Astrocyte (in vitro differentiated cells and primary cell): ENCODE measurements around the gene DUSP12. TPM values are rescaled to one million over a fixed set of nuclear protein-coding genes. Genes with fewer than 3 reads are reported as not detected.

ENCODE experiments used
- DNase-seq: peaks from one replicate; pipeline ENCODE4 v3.0.0-alpha.2; 2010; ENCODE audit warnings: low read depth
- FAIRE-seq: peaks from 2 replicates; lab custom pipeline; 2011; peaks lifted over from hg19 to GRCh38; lab: Jason Lieb, UNC
- H2AFZ ChIP-seq: 2 replicates; pipeline ENCODE4 v1.6.0; 2012; ENCODE audit warnings: low read depth, low read length, inconsistent platforms
- H3K27ac ChIP-seq: 2 replicates; pipeline ENCODE4 v1.5.1; 2011; ENCODE audit warnings: low read depth, low read length, inconsistent platforms
- H3K27me3 ChIP-seq: 2 replicates; pipeline ENCODE4 v1.6.0; 2011; ENCODE audit warnings: low read length, inconsistent platforms; ENCODE audit not compliant: insufficient read depth
- H3K36me3 ChIP-seq: 2 replicates; pipeline ENCODE4 v1.5.1; 2011; ENCODE audit warnings: low read length, inconsistent platforms; ENCODE audit not compliant: insufficient read depth
- H3K4me1 ChIP-seq: 2 replicates; pipeline ENCODE4 v1.5.1; 2011; ENCODE audit warnings: low read length, inconsistent platforms; ENCODE audit not compliant: insufficient read depth
- H3K4me2 ChIP-seq: 2 replicates; pipeline ENCODE4 v1.6.0; 2012; ENCODE audit warnings: low read length, inconsistent platforms
- H3K4me3 ChIP-seq: 2 replicates; pipeline ENCODE4 v1.5.1; 2011; ENCODE audit warnings: low read depth, mild to moderate bottlenecking, low read length, inconsistent platforms; ENCODE audit not compliant: insufficient read depth
- H3K79me2 ChIP-seq: 2 replicates; pipeline ENCODE4 v1.6.0; 2012; ENCODE audit warnings: mild to moderate bottlenecking, low read length, inconsistent platforms; ENCODE audit not compliant: insufficient read depth
- H3K9ac ChIP-seq: 2 replicates; pipeline ENCODE4 v1.6.0; 2012; ENCODE audit warnings: mild to moderate bottlenecking, low read length, inconsistent platforms
- H3K9me3 ChIP-seq: 2 replicates; pipeline ENCODE4 v1.5.1; 2012; ENCODE audit warnings: low read depth, mild to moderate bottlenecking, low read length, inconsistent platforms; ENCODE audit not compliant: insufficient read depth
- H4K20me1 ChIP-seq: 2 replicates; pipeline ENCODE4 v1.6.0; 2012; ENCODE audit warnings: low read length, inconsistent platforms; ENCODE audit not compliant: insufficient read depth
- H3K27ac Mint-ChIP-seq: one replicate; pipeline ENCODE4 v1.8.0; 2021; ENCODE audit warnings: mild to moderate bottlenecking, mixed read lengths; ENCODE audit not compliant: unreplicated experiment
- H3K27me3 Mint-ChIP-seq: one replicate; pipeline ENCODE4 v1.8.0; 2021; ENCODE audit warnings: low read depth, mixed read lengths; ENCODE audit not compliant: unreplicated experiment
- H3K36me3 Mint-ChIP-seq: one replicate; pipeline ENCODE4 v1.8.0; 2021; ENCODE audit warnings: low read depth, mixed read lengths; ENCODE audit not compliant: unreplicated experiment
- H3K4me1 Mint-ChIP-seq: one replicate; pipeline ENCODE4 v1.8.0; 2021; ENCODE audit warnings: low read depth, mixed read lengths; ENCODE audit not compliant: unreplicated experiment
- H3K4me3 Mint-ChIP-seq: one replicate; pipeline ENCODE4 v1.8.0; 2021; ENCODE audit warnings: mild to moderate bottlenecking, moderate library complexity, mixed read lengths; ENCODE audit not compliant: unreplicated experiment
- H3K9me3 Mint-ChIP-seq: one replicate; pipeline ENCODE4 v1.8.0; 2021; ENCODE audit warnings: mild to moderate bottlenecking, mixed read lengths; ENCODE audit not compliant: unreplicated experiment
- EZH2 ChIP-seq: IDR thresholded peaks from 2 replicates; pipeline ENCODE4 v1.6.1; 2012; ENCODE audit warnings: mild to moderate bottlenecking, low read length, inconsistent platforms; ENCODE audit not compliant: insufficient read depth
- total RNA-seq: library from RNA; stranded (reverse); gene quantifications from 2 replicates; pipeline ENCODE4 v1.2.1, GENCODE V29; 2021
- TF ChIP-seq, protein P1 (sequence below): IDR thresholded peaks from 2 replicates; pipeline ENCODE4 v1.5.1; 2011; ENCODE audit warnings: low read depth, mild to moderate bottlenecking, inconsistent platforms, low read length, moderate library complexity; ENCODE audit not compliant: insufficient read depth

Gene DUSP12
- total RNA-seq, 1 donor from 2014 or later = 34.7 TPM

DNA sequence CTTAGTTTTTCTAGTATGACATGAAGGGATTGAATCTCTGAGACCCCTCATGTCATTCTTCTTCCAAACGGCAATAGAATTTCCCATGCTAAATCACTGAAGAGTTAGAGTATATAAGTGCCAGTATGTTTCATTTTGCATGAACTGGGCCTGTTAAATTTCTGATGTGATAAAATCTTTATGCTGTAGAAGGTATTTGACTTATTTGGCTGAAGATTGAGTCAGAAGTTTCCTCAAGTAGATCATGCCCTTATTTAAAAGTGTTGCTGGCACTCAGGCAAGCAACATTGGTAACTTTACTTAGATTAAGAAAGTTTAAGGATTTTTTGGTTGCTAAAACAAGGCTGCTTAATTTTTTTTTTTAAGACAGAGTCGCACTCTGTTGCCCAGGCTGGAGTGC lies 29.8 kb downstream of the DUSP12 start:
- no peak overlapping the region for H2AFZ ChIP-seq
- H3K9ac ChIP-seq = no peak overlapping the region
- Mint-ChIP-seq H3K36me3 (peaks cover 3% of the 10 kb centered on the region), H3K27me3 (no peaks in the 10 kb centered on the region), H3K9me3 (no peaks in the 10 kb centered on the region), H3K27ac (no peak overlapping the region), H3K4me3 (no peak overlapping the region), H3K4me1 (no peaks in the 10 kb centered on the region)
- no peaks in the 10 kb centered on the region for H3K4me1 ChIP-seq
- H3K27ac ChIP-seq = no peak overlapping the region
- no peak overlapping the region for H3K4me2 ChIP-seq
- peaks cover 29% of the 10 kb centered on the region for H4K20me1 ChIP-seq
- TF ChIP-seq EZH2 = no peak
- TF ChIP-seq, protein P1, sequence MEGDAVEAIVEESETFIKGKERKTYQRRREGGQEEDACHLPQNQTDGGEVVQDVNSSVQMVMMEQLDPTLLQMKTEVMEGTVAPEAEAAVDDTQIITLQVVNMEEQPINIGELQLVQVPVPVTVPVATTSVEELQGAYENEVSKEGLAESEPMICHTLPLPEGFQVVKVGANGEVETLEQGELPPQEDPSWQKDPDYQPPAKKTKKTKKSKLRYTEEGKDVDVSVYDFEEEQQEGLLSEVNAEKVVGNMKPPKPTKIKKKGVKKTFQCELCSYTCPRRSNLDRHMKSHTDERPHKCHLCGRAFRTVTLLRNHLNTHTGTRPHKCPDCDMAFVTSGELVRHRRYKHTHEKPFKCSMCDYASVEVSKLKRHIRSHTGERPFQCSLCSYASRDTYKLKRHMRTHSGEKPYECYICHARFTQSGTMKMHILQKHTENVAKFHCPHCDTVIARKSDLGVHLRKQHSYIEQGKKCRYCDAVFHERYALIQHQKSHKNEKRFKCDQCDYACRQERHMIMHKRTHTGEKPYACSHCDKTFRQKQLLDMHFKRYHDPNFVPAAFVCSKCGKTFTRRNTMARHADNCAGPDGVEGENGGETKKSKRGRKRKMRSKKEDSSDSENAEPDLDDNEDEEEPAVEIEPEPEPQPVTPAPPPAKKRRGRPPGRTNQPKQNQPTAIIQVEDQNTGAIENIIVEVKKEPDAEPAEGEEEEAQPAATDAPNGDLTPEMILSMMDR = no peak
- no peaks in the 10 kb centered on the region for H3K9me3 ChIP-seq
- H3K79me2 ChIP-seq = peaks cover 30% of the 10 kb centered on the region
- H3K4me3 ChIP-seq = no peak overlapping the region
- no peak for DNase-seq
- no peaks in the 10 kb centered on the region for H3K27me3 ChIP-seq
- FAIRE-seq = no peak
- no peaks in the 10 kb centered on the region for H3K36me3 ChIP-seq

DNA sequence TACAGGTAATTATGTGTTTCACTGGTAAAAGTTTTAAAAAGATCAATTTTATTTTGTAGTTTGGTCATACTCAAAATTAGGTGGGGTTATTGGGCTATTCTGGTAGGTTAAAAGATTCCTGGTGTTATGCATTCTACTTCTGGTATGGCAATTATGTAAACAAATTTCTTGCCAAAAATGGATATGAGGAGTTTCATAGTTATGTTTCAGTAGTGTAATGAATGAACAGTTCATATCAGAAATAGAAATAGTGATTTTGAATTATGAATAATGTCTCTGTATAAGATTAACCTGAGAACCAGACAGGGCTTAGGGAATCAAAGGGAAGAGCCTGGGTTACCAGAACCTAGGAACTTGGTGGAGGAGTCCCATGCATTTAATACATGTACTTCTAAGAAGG lies 32.4 kb downstream of the DUSP12 start:
- H4K20me1 ChIP-seq = peaks cover 10% of the 10 kb centered on the region
- H3K9me3 ChIP-seq = no peaks in the 10 kb centered on the region
- no peak overlapping the region for H3K4me3 ChIP-seq
- no peak overlapping the region for H3K4me2 ChIP-seq
- TF ChIP-seq EZH2 = no peak
- TF ChIP-seq, protein P1 = no peak
- H3K9me3 Mint-ChIP-seq = no peaks in the 10 kb centered on the region
- H3K27me3 ChIP-seq = no peaks in the 10 kb centered on the region
- FAIRE-seq = no peak
- peak; percentile 29 for DNase-seq
- H3K4me1 ChIP-seq = no peaks in the 10 kb centered on the region
- H3K9ac ChIP-seq = no peak overlapping the region
- H3K36me3 ChIP-seq = no peaks in the 10 kb centered on the region
- H3K27ac ChIP-seq = no peak overlapping the region
- no peak overlapping the region for H3K4me3 Mint-ChIP-seq
- H2AFZ ChIP-seq = no peak overlapping the region
- H3K4me1 Mint-ChIP-seq = no peaks in the 10 kb centered on the region
- no peaks in the 10 kb centered on the region for H3K27me3 Mint-ChIP-seq
- no peak overlapping the region for H3K27ac Mint-ChIP-seq
- H3K79me2 ChIP-seq = peaks cover 4% of the 10 kb centered on the region
- peaks cover 3% of the 10 kb centered on the region for H3K36me3 Mint-ChIP-seq

DNA sequence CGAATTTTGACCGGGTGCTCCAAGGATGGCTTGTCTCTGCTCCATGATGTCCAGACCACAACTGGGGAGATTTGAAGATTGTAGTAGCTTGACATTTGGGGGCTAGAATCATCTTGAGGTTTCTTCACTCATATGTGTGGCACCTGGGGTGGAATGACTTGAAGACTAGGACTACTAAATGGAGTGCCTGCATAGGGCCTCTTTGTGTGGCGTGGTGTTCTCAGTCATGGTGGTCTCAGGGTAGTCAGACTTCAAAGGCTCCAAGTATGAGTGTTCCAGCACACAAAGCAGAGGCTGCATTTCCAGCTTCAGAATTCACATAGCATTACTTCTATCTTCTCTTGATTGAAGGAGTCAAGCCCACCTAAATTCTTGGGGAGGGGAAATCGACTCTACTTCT lies 33.3 kb downstream of the DUSP12 start:
- no peaks in the 10 kb centered on the region for H3K9me3 Mint-ChIP-seq
- no peaks in the 10 kb centered on the region for H3K4me1 ChIP-seq
- no peak for DNase-seq
- no peak overlapping the region for H3K4me2 ChIP-seq
- no peaks in the 10 kb centered on the region for H3K27me3 ChIP-seq
- peaks cover 3% of the 10 kb centered on the region for H4K20me1 ChIP-seq
- no peak overlapping the region for H3K4me3 ChIP-seq
- no peak for FAIRE-seq
- no peak overlapping the region for H3K27ac Mint-ChIP-seq
- H3K79me2 ChIP-seq = no peaks in the 10 kb centered on the region
- H3K9ac ChIP-seq = no peak overlapping the region
- no peak for TF ChIP-seq EZH2
- TF ChIP-seq, protein P1 = no peak
- H3K9me3 ChIP-seq = no peaks in the 10 kb centered on the region
- no peak overlapping the region for H3K4me3 Mint-ChIP-seq
- no peak overlapping the region for H2AFZ ChIP-seq
- no peaks in the 10 kb centered on the region for H3K36me3 ChIP-seq
- peaks cover 3% of the 10 kb centered on the region for H3K36me3 Mint-ChIP-seq
- no peaks in the 10 kb centered on the region for H3K27me3 Mint-ChIP-seq
- no peak overlapping the region for H3K27ac ChIP-seq
- H3K4me1 Mint-ChIP-seq = no peaks in the 10 kb centered on the region
